NCI-H1105 treated with DMSO at 0.1 percent for 48 hours (cell line): ENCODE measurements around the gene ZNF407.
"Not testable (repeated sequence)": the region's sequence is repeated elsewhere in the genome, so short reads cannot be mapped to it uniquely, and the experiment has no call there.

Source experiments
- DNase-seq: peaks from one replicate; lab custom pipeline; 2025; lab: John Stamatoyannopoulos, UW

Gene ZNF407

GRCh38 chr18:75072672-75073371 lies 475.2 kb downstream of the ZNF407 start:
- DNase-seq, result no peak

GRCh38 chr18:75073654-75074053 lies 476.0 kb downstream of the ZNF407 start:
- DNase-seq, result no peak

GRCh38 chr18:75074196-75075015 lies 476.7 kb downstream of the ZNF407 start:
- DNase-seq, result no peak

GRCh38 chr18:75075016-75075305 lies 477.3 kb downstream of the ZNF407 start:
- DNase-seq, result no peak

- no peak for DNase-seq
Observed at GRCh38 chr18:75075429-75075841, 477.8 kb downstream of the ZNF407 start.

GRCh38 chr18:75076286-75076685 lies 478.6 kb downstream of the ZNF407 start:
- DNase-seq, result no peak

- DNase-seq, result no peak
Observed at GRCh38 chr18:75081486-75081885, 483.8 kb downstream of the ZNF407 start.

- no peak for DNase-seq
Observed at GRCh38 chr18:75083131-75083530, 485.5 kb downstream of the ZNF407 start.

- DNase-seq, result no peak
Observed at GRCh38 chr18:75083761-75084160, 486.1 kb downstream of the ZNF407 start.

- not testable (repeated sequence) for DNase-seq
Observed at GRCh38 chr18:75085676-75086075, 488.0 kb downstream of the ZNF407 start.

- no peak for DNase-seq
Observed at GRCh38 chr18:75086494-75087034, 488.9 kb downstream of the ZNF407 start.

- no peak for DNase-seq
Observed at GRCh38 chr18:75087119-75088020, 489.7 kb downstream of the ZNF407 start.

- DNase-seq, result no peak
Observed at GRCh38 chr18:75088021-75088506, 490.4 kb downstream of the ZNF407 start.

GRCh38 chr18:75088622-75089211 lies 491.0 kb downstream of the ZNF407 start:
- no peak for DNase-seq

- no peak for DNase-seq
Observed at GRCh38 chr18:75089748-75090327, 492.2 kb downstream of the ZNF407 start.

GRCh38 chr18:75090336-75090735 lies 492.7 kb downstream of the ZNF407 start:
- no peak for DNase-seq

GRCh38 chr18:75097491-75098225 lies 500.0 kb downstream of the ZNF407 start:
- DNase-seq, result no peak

GRCh38 chr18:75100832-75101630 lies 503.4 kb downstream of the ZNF407 start:
- DNase-seq, result no peak

- no peak for DNase-seq
Observed at GRCh38 chr18:75101916-75102315, 504.2 kb downstream of the ZNF407 start.

GRCh38 chr18:75104029-75104428 lies 506.4 kb downstream of the ZNF407 start:
- not testable (repeated sequence) for DNase-seq
